NCI-H510A (cell line): ENCODE data around the gene C6orf163.
A peak's percentile ranks its signal among the peaks of the same experiment; 100 is the strongest.
"Not testable (repeated sequence)": the region's sequence is repeated elsewhere in the genome, so short reads cannot be mapped to it uniquely, and the experiment has no call there.

Experiments used
- DNase-seq: peaks from one replicate; lab custom pipeline; 2025; lab: John Stamatoyannopoulos, UW

C6orf163 gene

GRCh38 chr6:87344731-87345130 is at the start of gene C6orf163:
C6orf163 (plus strand) TSS chr6:87344813; CDS start chr6:87345100, 287 bp downstream.
- DNase-seq = no peak

GRCh38 chr6:87297119-87297518 is 47.5 kb upstream of the C6orf163 start:
- no peak for DNase-seq

GRCh38 chr6:87301277-87301676 is 43.3 kb upstream of the C6orf163 start:
- DNase-seq = not testable (repeated sequence)

- DNase-seq = no peak
Observed at GRCh38 chr6:87308970-87309369, 35.6 kb upstream of the C6orf163 start.

- no peak for DNase-seq
Observed at GRCh38 chr6:87312860-87313259, 31.8 kb upstream of the C6orf163 start.

GRCh38 chr6:87315071-87315470 is 29.5 kb upstream of the C6orf163 start:
- no peak for DNase-seq

GRCh38 chr6:87319271-87319987 is 25.2 kb upstream of the C6orf163 start:
- DNase-seq = no peak

- peak; percentile 54 for DNase-seq
Observed at GRCh38 chr6:87322304-87323212, 22.1 kb upstream of the C6orf163 start, which contains the start of gene SMIM8. SMIM8 (plus strand) TSS chr6:87322588; CDS start chr6:87337032, 14,444 bp downstream.

GRCh38 chr6:87323880-87324279 is 20.7 kb upstream of the C6orf163 start:
- not testable (repeated sequence) for DNase-seq

GRCh38 chr6:87330961-87331360 is 13.7 kb upstream of the C6orf163 start:
- no peak for DNase-seq

- DNase-seq = no peak
Observed at GRCh38 chr6:87333033-87333432, 11.6 kb upstream of the C6orf163 start.

- DNase-seq = no peak
Observed at GRCh38 chr6:87333591-87334181, 10.9 kb upstream of the C6orf163 start.

- no peak for DNase-seq
Observed at GRCh38 chr6:87334683-87335082, 9.9 kb upstream of the C6orf163 start.

- DNase-seq = no peak
Observed at GRCh38 chr6:87336367-87336766, 8.2 kb upstream of the C6orf163 start.

GRCh38 chr6:87340230-87340629 is 4.4 kb upstream of the C6orf163 start:
- no peak for DNase-seq

GRCh38 chr6:87341158-87341557 is 3.5 kb upstream of the C6orf163 start:
- DNase-seq = no peak

- no peak for DNase-seq
Observed at GRCh38 chr6:87341899-87342298, 2.7 kb upstream of the C6orf163 start.

- DNase-seq = no peak
Observed at GRCh38 chr6:87342829-87343228, 1.8 kb upstream of the C6orf163 start.

- no peak for DNase-seq
Observed at GRCh38 chr6:87346700-87347099, 2.1 kb downstream of the C6orf163 start.

GRCh38 chr6:87349896-87350295 is 5.3 kb downstream of the C6orf163 start:
- DNase-seq = no peak

- no peak for DNase-seq
Observed at GRCh38 chr6:87350516-87350915, 5.9 kb downstream of the C6orf163 start.

- no peak for DNase-seq
Observed at GRCh38 chr6:87351583-87351982, 7.0 kb downstream of the C6orf163 start.

- no peak for DNase-seq
Observed at GRCh38 chr6:87356181-87356580, 11.6 kb downstream of the C6orf163 start.
